22Rv1 (cell line): Measurements from ENCODE around the gene FOXP1.
"Not testable (repeated sequence)": the region's sequence is repeated elsewhere in the genome, so short reads cannot be mapped to it uniquely, and the experiment has no call there.

Experiments
- H3K27ac ChIP-seq: fragments of 450-650 bp; 2 replicates; pipeline ENCODE4 v1.5.1; 2017
- CTCF ChIP-seq: fragments of 450-650 bp; IDR thresholded peaks from 2 replicates; pipeline ENCODE4 v1.5.1; 2017; ENCODE audit warnings: mild to moderate bottlenecking
- ZFX ChIP-seq: fragments of 450-650 bp; IDR thresholded peaks from 2 replicates; pipeline ENCODE4 v1.6.1; 2017; ENCODE audit warnings: antibody characterized with exemption, borderline replicate concordance

FOXP1 gene

GRCh38 chr3:71441217-71441924, 142.2 kb downstream of the FOXP1 start:
- TF ChIP-seq CTCF (no peak), ZFX (no peak)

GRCh38 chr3:71438904-71439303, 144.6 kb downstream of the FOXP1 start:
- no peak for TF ChIP-seq ZFX
- no peak overlapping the region for H3K27ac ChIP-seq

More at GRCh38 chr3:71441217-71441924, 142.2 kb downstream of the FOXP1 start:
- no peak overlapping the region for H3K27ac ChIP-seq

GRCh38 chr3:71438071-71438685, 145.3 kb downstream of the FOXP1 start:
- TF ChIP-seq ZFX (no peak), CTCF (no peak)
- H3K27ac ChIP-seq, result no peak overlapping the region

GRCh38 chr3:71436337-71436736, 147.2 kb downstream of the FOXP1 start:
- no peak overlapping the region for H3K27ac ChIP-seq
- TF ChIP-seq ZFX, result no peak
- no peak for TF ChIP-seq CTCF

- H3K27ac ChIP-seq, result not testable (repeated sequence)
These were observed 147.7 kb downstream of the FOXP1 start for GRCh38 chr3:71435836-71436235.

GRCh38 chr3:71433631-71434030, 149.9 kb downstream of the FOXP1 start:
- no peak overlapping the region for H3K27ac ChIP-seq
- TF ChIP-seq CTCF (no peak), ZFX (no peak)

- H3K27ac ChIP-seq, result no peak overlapping the region
- no peak for TF ChIP-seq CTCF
These were observed 151.2 kb downstream of the FOXP1 start for GRCh38 chr3:71432044-71432975.

- H3K27ac ChIP-seq, result no peak overlapping the region
- TF ChIP-seq ZFX (no peak), CTCF (no peak)
These were observed 152.5 kb downstream of the FOXP1 start for GRCh38 chr3:71430941-71431552.
